K562 treated with DMSO at 1 percent for 24 hours (cell line): ENCODE measurements around the gene CD300LF. TPM values are rescaled to one million over a fixed set of nuclear protein-coding genes. Genes with fewer than 3 reads are reported as not detected.

Experiments used
- total RNA-seq: library from RNA; unstranded; fragments of 300-600 nt; gene quantifications from 2 replicates; pipeline ENCODE4 v1.2.3, GENCODE V29; 2022; ENCODE audit warnings: low read depth; ENCODE audit not compliant: insufficient read depth

CD300LF gene
- not detected in 2 replicates for total RNA-seq

DNA sequence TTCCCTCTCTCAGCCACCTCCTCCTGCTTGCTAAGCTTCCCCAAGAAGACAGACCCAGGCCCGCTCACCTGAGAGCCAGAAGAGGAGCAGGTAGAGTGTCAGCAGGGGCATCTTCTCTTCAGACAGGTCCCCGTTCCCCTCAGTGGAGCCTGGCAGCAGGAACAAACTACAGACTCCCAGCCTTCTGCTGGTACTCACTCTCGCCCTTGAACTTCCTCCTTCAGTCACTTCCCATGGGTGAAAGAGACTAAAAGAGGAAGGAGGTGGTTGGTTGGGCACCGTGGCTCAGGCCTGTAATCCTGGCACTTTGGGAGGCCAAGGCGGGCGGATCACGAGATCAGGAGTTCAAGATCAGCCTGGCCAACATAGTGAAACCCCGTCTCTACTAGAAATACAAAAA, at the start of gene CD300LF:
Gene CD300LF (minus strand): TSS at position 168 of the 400 bp plus-strand sequence. CDS start 57 bp downstream, at position 111.

DNA sequence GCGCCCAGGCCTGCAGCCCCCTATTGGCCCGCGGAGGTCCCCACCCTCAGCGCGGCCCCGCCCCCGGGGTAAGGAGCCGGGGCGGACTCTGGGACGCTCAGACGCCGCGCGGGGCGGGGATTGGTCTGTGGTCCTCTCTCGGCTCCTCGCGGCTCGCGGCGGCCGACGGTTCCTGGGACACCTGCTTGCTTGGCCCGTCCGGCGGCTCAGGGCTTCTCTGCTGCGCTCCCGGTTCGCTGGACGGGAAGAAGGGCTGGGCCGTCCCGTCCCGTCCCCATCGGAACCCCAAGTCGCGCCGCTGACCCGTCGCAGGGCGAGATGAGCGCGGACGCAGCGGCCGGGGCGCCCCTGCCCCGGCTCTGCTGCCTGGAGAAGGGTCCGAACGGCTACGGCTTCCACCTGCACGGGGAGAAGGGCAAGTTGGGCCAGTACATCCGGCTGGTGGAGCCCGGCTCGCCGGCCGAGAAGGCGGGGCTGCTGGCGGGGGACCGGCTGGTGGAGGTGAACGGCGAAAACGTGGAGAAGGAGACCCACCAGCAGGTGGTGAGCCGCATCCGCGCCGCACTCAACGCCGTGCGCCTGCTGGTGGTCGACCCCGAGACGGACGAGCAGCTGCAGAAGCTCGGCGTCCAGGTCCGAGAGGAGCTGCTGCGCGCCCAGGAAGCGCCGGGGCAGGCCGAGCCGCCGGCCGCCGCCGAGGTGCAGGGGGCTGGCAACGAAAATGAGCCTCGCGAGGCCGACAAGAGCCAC, 36.0 kb upstream of the CD300LF start, which contains the start of gene NHERF1:
Gene NHERF1 (plus strand): TSS at position 100 of the 750 bp plus-strand sequence. CDS start 219 bp downstream, at position 319.

DNA sequence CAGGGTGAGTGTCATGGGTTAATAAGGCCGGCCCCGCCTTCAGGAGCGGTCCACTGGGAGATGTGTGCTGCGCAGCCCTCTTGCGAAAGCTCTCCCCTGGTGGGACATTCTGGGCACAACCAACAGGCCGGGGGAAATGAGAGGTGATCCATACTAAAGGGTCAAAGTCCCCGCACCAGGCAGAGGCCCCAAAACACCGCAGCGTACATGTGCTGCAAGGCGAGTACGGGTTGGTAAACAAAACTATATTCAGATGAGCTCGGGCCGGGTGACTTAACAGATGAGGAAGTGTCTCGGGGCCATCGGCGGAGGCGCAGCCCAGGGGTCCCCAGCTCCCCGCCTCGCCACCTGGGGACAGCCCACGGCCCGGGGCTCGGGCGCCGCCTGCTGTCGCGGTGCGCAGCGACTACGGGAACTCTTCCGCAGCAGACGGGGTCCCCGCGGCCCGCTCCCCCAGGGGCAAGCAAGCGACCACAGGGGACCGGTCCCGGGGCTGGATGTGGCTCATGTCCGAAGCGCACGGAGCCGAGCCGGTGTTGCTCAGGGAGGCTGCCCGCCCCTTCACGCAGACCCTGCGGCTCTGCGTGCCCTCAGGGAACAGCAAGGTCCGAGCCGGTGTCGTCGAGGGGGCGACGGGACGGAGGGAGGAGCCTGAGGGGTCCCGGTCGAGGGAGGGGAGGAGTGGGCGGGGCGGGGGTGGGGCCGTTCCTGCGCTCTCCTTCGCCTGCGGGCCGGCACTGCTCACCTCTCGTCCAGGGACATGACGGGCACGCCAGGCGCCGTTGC, 24.0 kb upstream of the CD300LF start, which contains the start of gene RAB37:
Gene RAB37 (plus strand): TSS at position 744 of the 786 bp plus-strand sequence. CDS start 17 bp downstream, at position 761.

Other genes with a start within 250 kb of the CD300LF start
- 1.5 and 3.2 TPM in 2 replicates for gene CD300A, start 246.3 kb downstream of the CD300LF start, total RNA-seq
- gene CD300LB, start 181.4 kb downstream of the CD300LF start, total RNA-seq: not detected in 2 replicates
- not detected in 2 replicates for gene CD300C, start 166.8 kb downstream of the CD300LF start, total RNA-seq
- gene CD300H, start 145.4 kb downstream of the CD300LF start, total RNA-seq: not detected in 2 replicates
- gene CD300LD, start 120.6 kb downstream of the CD300LF start, total RNA-seq: not detected in 2 replicates
- gene CD300E, start 89.2 kb downstream of the CD300LF start, total RNA-seq: not detected in 2 replicates
- not detected in 2 replicates for gene RAB37, start 24.3 kb upstream of the CD300LF start, total RNA-seq
- gene NHERF1, start 35.7 kb upstream of the CD300LF start, total RNA-seq: 78.6 and 82.7 TPM in 2 replicates
- gene NAT9, start 63.4 kb upstream of the CD300LF start, total RNA-seq: 27.3 and 36.5 TPM in 2 replicates
- gene GRIN2C, start 147.0 kb upstream of the CD300LF start, total RNA-seq: 0.37 and 1.00 TPM in 2 replicates
- gene FDXR, start 160.1 kb upstream of the CD300LF start, total RNA-seq: 93.4 and 101 TPM in 2 replicates
- gene FADS6, start 180.7 kb upstream of the CD300LF start, total RNA-seq: 0.13 and 0.63 TPM in 2 replicates
- 1.6 and 2.0 TPM in 2 replicates for gene USH1G, start 210.3 kb upstream of the CD300LF start, total RNA-seq
- 0.58 TPM in 1 of 2 replicates, not detected in the other for gene OTOP2, start 211.3 kb upstream of the CD300LF start, total RNA-seq
- not detected in 2 replicates for gene OTOP3, start 223.0 kb upstream of the CD300LF start, total RNA-seq